Measurements from ENCODE around the gene GMDS.

DNA sequence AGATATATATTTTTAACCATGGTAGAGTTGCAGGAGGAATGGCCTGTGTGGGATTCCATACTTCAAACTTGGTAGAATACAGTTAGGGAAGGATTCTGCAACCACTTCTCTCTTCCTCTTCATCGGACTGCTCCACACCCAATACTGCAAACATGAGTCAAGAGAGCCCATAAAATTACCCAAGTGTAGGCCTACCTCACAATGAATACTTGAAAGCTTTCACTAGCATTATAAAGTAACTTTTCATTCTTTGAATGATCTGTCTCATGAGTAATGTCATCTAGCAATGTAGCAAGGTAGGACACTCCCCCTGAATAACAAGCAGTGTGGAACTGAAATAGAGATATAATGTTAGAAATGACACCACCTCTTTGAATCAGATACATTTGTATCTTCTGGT, 556.3 kb downstream of the GMDS start:
- TF ChIP-seq, protein P1, sequence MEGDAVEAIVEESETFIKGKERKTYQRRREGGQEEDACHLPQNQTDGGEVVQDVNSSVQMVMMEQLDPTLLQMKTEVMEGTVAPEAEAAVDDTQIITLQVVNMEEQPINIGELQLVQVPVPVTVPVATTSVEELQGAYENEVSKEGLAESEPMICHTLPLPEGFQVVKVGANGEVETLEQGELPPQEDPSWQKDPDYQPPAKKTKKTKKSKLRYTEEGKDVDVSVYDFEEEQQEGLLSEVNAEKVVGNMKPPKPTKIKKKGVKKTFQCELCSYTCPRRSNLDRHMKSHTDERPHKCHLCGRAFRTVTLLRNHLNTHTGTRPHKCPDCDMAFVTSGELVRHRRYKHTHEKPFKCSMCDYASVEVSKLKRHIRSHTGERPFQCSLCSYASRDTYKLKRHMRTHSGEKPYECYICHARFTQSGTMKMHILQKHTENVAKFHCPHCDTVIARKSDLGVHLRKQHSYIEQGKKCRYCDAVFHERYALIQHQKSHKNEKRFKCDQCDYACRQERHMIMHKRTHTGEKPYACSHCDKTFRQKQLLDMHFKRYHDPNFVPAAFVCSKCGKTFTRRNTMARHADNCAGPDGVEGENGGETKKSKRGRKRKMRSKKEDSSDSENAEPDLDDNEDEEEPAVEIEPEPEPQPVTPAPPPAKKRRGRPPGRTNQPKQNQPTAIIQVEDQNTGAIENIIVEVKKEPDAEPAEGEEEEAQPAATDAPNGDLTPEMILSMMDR (IDR thresholded peaks at IDR 0.05; ENCODE audit: low read length): no peak
- TF ChIP-seq EZH2phosphoT487 (IDR thresholded peaks at IDR 0.05; ENCODE audit: low read length): no peak
